ENCODE results near the gene TLCD1.

TLCD1 gene

DNA sequence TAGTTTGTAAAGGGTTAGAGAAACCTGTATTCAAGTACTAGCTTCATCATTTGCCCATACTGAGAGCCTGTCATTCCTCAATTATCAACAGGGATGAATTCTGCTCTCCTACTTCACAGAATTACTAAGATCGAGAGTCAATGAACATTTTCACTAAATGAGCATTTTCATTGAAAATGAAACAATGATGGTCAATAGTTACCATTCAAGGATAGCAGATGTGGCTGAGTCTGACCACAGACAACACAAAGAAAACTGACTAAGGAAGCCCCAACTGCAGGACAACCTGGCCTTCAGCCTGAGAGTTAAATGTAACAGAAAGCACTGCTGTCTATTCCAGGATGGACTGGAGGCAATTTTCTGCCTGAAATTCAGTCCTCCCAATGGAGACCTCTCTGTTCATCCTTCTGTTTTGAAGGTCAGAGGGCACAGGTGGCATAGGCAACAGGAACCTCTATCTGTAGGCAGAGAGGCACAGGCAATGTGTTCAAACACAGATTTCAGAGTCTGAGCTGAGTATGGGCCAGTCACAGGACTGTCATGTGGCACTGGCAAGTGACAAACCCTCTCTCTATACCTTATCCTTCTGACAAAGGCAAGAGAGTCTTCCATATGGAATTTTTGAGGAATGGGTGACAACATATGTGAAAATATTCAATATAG, 37.2 kb upstream of the TLCD1 start:
- Histone ChIP-seq H3K36me3 (peaks cover 59% of the 10 kb centered on the region), H3K4me3 (ENCODE audit: low read depth, low read length) (no peak overlapping the region), H3K9me3 (ENCODE audit: severe bottlenecking) (no peaks in the 10 kb centered on the region), H3K27ac (no peak overlapping the region), H3K27me3 (ENCODE audit: insufficient read depth, low read depth, severe bottlenecking) (no peaks in the 10 kb centered on the region)
- DNase-seq = no peak
- TF ChIP-seq CTCF (IDR thresholded peaks at IDR 0.05; ENCODE audit: low read depth, low read length) = no peak

- no peak overlapping the region for H3K27ac ChIP-seq
- H3K9me3 ChIP-seq (ENCODE audit: severe bottlenecking) = no peaks in the 10 kb centered on the region
- H3K27me3 ChIP-seq (ENCODE audit: insufficient read depth, low read depth, severe bottlenecking) = no peaks in the 10 kb centered on the region
- no peak for TF ChIP-seq CTCF (IDR thresholded peaks at IDR 0.05; ENCODE audit: low read depth, low read length)
- H3K4me3 ChIP-seq (ENCODE audit: low read depth, low read length) = no peak overlapping the region
- H3K36me3 ChIP-seq = peaks cover 59% of the 10 kb centered on the region
- DNase-seq = no peak
These were observed 34.8 kb upstream of the TLCD1 start for GRCh38 chr17:28760601-28761562.

DNA sequence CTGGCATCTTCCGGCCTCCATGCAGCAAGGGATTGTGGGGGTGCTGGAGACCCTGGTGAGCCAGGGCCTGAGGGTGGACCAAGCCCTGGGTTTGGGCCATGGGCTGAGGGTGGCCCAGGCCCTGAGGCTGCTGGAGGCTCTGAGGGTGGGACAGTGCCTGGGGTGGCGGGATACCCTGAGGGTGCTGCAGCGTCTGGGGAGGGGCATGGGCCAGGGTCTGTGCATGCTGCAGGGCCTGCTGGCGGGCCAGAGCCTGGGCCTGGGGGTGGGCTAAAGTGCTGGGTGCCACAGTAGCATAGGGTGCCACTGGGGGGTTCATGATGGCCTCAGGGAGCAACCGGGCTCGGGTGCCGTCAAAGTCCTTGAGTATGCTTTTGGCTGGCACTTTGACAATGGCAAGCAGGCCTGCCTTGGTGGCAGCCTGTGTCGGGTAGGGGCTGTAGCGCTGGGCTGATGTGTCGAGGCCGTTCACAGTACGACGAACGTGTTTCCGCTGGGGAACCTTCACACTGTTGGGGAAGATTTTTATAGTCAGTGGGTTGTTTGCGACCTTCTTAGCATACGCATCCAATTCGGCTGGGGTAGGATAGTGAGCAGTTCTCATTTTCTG, 33.3 kb upstream of the TLCD1 start:
- no peaks in the 10 kb centered on the region for H3K27me3 ChIP-seq (ENCODE audit: insufficient read depth, low read depth, severe bottlenecking)
- no peak overlapping the region for H3K27ac ChIP-seq
- no peak for DNase-seq
- peaks cover 55% of the 10 kb centered on the region for H3K36me3 ChIP-seq
- TF ChIP-seq CTCF (IDR thresholded peaks at IDR 0.05; ENCODE audit: low read depth, low read length) = no peak
- H3K9me3 ChIP-seq (ENCODE audit: severe bottlenecking) = no peaks in the 10 kb centered on the region
- no peak overlapping the region for H3K4me3 ChIP-seq (ENCODE audit: low read depth, low read length)

GRCh38 chr17:28758411-28759121, 32.5 kb upstream of the TLCD1 start:
- Histone ChIP-seq H3K36me3 (peaks cover 55% of the 10 kb centered on the region), H3K27me3 (ENCODE audit: insufficient read depth, low read depth, severe bottlenecking) (no peaks in the 10 kb centered on the region), H3K4me3 (ENCODE audit: low read depth, low read length) (no peak overlapping the region), H3K9me3 (ENCODE audit: severe bottlenecking) (no peaks in the 10 kb centered on the region), H3K27ac (no peak overlapping the region)
- TF ChIP-seq CTCF (IDR thresholded peaks at IDR 0.05; ENCODE audit: low read depth, low read length) = no peak
- no peak for DNase-seq

DNA sequence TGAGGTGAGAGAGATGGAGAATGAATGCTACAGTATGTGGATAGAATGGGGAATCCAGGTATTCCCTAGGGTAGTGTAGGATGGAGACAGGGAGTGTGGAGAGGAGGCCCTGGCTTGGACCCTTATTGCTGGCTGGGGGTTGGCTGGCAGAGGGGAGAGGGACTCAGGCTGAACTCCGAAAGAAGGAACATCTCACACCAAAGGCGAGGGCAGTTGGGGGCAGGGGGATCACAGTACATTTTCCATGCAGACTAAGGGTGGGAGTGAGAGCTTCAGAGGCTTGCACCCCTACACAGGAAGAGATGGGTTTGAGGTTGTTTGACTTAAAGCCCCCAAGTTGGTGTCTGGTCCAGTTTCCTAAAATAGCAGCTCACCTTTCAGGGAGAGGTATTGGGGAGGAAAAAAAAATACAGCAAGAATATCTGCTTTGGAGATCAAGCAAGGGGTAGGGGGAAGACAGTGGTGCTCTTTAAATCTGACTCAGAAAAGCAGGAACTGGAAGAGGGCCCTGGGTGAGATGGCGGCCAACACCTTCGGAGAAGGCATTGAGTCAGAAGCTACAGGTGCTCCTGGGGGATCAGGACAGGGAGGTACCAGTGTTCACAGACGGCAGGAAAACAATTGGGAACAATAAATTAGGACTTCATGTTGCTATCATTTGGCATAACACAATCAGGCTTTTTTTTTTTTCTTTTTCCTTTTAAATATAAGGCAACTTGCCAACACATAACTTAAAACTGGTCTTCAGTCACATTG, 30.2 kb upstream of the TLCD1 start:
- no peak for TF ChIP-seq CTCF (IDR thresholded peaks at IDR 0.05; ENCODE audit: low read depth, low read length)
- Histone ChIP-seq H3K36me3 (peaks cover 55% of the 10 kb centered on the region), H3K9me3 (ENCODE audit: severe bottlenecking) (no peaks in the 10 kb centered on the region), H3K27me3 (ENCODE audit: insufficient read depth, low read depth, severe bottlenecking) (no peaks in the 10 kb centered on the region), H3K27ac (no peak overlapping the region), H3K4me3 (ENCODE audit: low read depth, low read length) (no peak overlapping the region)
- no peak for DNase-seq
